H7 (cell line): ENCODE results near the gene ACTG1. TPM values are rescaled to one million over a fixed set of nuclear protein-coding genes. Genes with fewer than 3 reads are reported as not detected.

Experiments
- DNase-seq: peaks from one replicate; pipeline ENCODE4 v3.0.0; 2012
- H3K27me3 ChIP-seq: 2 replicates; pipeline ENCODE4 v1.6.0; 2011; ENCODE audit warnings: mild to moderate bottlenecking, low read length; ENCODE audit not compliant: control insufficient read depth, insufficient read depth
- H3K36me3 ChIP-seq: replicated peaks from 2 replicates; pipeline ENCODE4 v1.5.1; 2011; ENCODE audit warnings: low read length; ENCODE audit not compliant: control insufficient read depth, insufficient read depth
- H3K4me3 ChIP-seq: 2 replicates; pipeline ENCODE4 v1.5.1; 2011; ENCODE audit warnings: low read depth, mild to moderate bottlenecking, control low read depth, low read length, moderate library complexity; ENCODE audit not compliant: insufficient read depth
- total RNA-seq: library from RNA; depleted of rRNA; stranded (reverse); fragments of >200 nt; shearing (Covaris generic); gene quantifications from 2 replicates; pipeline ENCODE4 v1.2.3, GENCODE V29; 2014

The ACTG1 gene
- total RNA-seq, 1 experiment from 2014 or later, result 5,789 TPM

- Histone ChIP-seq H3K36me3 (peaks cover 24% of the 10 kb centered on the region), H3K4me3 (peak overlapping the region; percentile 99), H3K27me3 (no peaks in the 10 kb centered on the region)
- no peak for DNase-seq
These were observed 2.4 kb downstream of the ACTG1 start for GRCh38 chr17:81509972-81510784.

GRCh38 chr17:81509207-81509971 is 3.2 kb downstream of the ACTG1 start:
- peak; percentile 62 for DNase-seq
- Histone ChIP-seq H3K36me3 (peaks cover 24% of the 10 kb centered on the region), H3K4me3 (peak overlapping the region; percentile 99), H3K27me3 (no peaks in the 10 kb centered on the region)

- peak; percentile 53 for DNase-seq
- Histone ChIP-seq H3K4me3 (peak overlapping the region; percentile 99; the same call in 1 of the 2 replicates), H3K36me3 (peaks cover 24% of the 10 kb centered on the region), H3K27me3 (no peaks in the 10 kb centered on the region)
These were observed 3.9 kb downstream of the ACTG1 start for GRCh38 chr17:81508639-81509206.

GRCh38 chr17:81503619-81504018 is 9.0 kb downstream of the ACTG1 start:
- H3K36me3 ChIP-seq, result no peaks in the 10 kb centered on the region
- no peak for DNase-seq
- H3K4me3 ChIP-seq, result no peak overlapping the region
- no peaks in the 10 kb centered on the region for H3K27me3 ChIP-seq

GRCh38 chr17:81502471-81503017 is 10.1 kb downstream of the ACTG1 start:
- DNase-seq, result peak; percentile 33
- H3K27me3 ChIP-seq, result no peaks in the 10 kb centered on the region
- no peak overlapping the region for H3K4me3 ChIP-seq
- no peaks in the 10 kb centered on the region for H3K36me3 ChIP-seq

- H3K4me3 ChIP-seq, result no peak overlapping the region
- DNase-seq, result peak; percentile 52
These were observed 12.6 kb downstream of the ACTG1 start for GRCh38 chr17:81500047-81500446.

GRCh38 chr17:81499601-81499970 is 13.0 kb downstream of the ACTG1 start:
- Histone ChIP-seq H3K4me3 (no peak overlapping the region), H3K27me3 (peaks cover 3% of the 10 kb centered on the region; the same call in 1 of the 2 replicates), H3K36me3 (no peaks in the 10 kb centered on the region)
- peak; percentile 59 for DNase-seq

More at GRCh38 chr17:81500047-81500446, 12.6 kb downstream of the ACTG1 start:
- no peaks in the 10 kb centered on the region for H3K36me3 ChIP-seq
- H3K27me3 ChIP-seq, result peaks cover 1% of the 10 kb centered on the region; the same call in 1 of the 2 replicates

GRCh38 chr17:81498953-81499600 is 13.5 kb downstream of the ACTG1 start:
- Histone ChIP-seq H3K4me3 (no peak overlapping the region), H3K36me3 (no peaks in the 10 kb centered on the region), H3K27me3 (peaks cover 5% of the 10 kb centered on the region; the same call in 1 of the 2 replicates)
- DNase-seq, result peak; percentile 55

- Histone ChIP-seq H3K4me3 (no peak overlapping the region), H3K36me3 (no peaks in the 10 kb centered on the region), H3K27me3 (peaks cover 7% of the 10 kb centered on the region; the same call in 1 of the 2 replicates)
- no peak for DNase-seq
These were observed 17.8 kb downstream of the ACTG1 start for GRCh38 chr17:81494626-81495377.

GRCh38 chr17:81493198-81494038 is 19.2 kb downstream of the ACTG1 start:
- peaks cover 7% of the 10 kb centered on the region; the same call in 1 of the 2 replicates for H3K27me3 ChIP-seq
- no peak for DNase-seq
- H3K4me3 ChIP-seq, result no peak overlapping the region
- H3K36me3 ChIP-seq, result no peaks in the 10 kb centered on the region

GRCh38 chr17:81492706-81493105 is 19.9 kb downstream of the ACTG1 start:
- DNase-seq, result no peak
- no peak overlapping the region for H3K4me3 ChIP-seq
- H3K27me3 ChIP-seq, result peaks cover 7% of the 10 kb centered on the region; the same call in 1 of the 2 replicates
- no peaks in the 10 kb centered on the region for H3K36me3 ChIP-seq

GRCh38 chr17:81492202-81492601 is 20.4 kb downstream of the ACTG1 start:
- H3K4me3 ChIP-seq, result no peak overlapping the region

GRCh38 chr17:81491761-81492160 is 20.8 kb downstream of the ACTG1 start:
- no peak for DNase-seq
- H3K27me3 ChIP-seq, result peaks cover 10% of the 10 kb centered on the region; the same call in 1 of the 2 replicates
- H3K4me3 ChIP-seq, result no peak overlapping the region
- no peaks in the 10 kb centered on the region for H3K36me3 ChIP-seq

More at GRCh38 chr17:81492202-81492601, 20.4 kb downstream of the ACTG1 start:
- DNase-seq, result no peak
- H3K27me3 ChIP-seq, result peaks cover 10% of the 10 kb centered on the region; the same call in 1 of the 2 replicates
- no peaks in the 10 kb centered on the region for H3K36me3 ChIP-seq
